ENCODE measurements around the gene PTCH1.

DNA sequence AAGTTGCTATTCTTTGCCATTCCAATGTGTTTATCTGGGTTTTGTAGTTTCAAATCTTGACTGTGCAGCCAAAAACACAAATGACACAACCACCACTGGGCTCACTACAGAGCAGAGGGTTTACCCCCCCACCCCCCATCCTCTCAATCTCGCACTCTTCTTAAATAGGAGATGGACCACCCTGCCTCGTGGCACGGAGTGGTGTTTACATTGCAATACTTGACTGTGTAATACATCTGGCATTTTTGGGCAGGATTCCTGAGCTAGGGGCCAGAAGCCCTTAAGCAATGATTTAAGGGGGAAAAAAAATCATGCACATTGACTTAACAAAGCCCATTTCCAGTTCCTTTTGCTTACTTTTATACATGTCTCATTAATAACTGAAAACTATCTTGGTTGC, 19.0 kb downstream of the PTCH1 start:
- TF ChIP-seq, protein P1, sequence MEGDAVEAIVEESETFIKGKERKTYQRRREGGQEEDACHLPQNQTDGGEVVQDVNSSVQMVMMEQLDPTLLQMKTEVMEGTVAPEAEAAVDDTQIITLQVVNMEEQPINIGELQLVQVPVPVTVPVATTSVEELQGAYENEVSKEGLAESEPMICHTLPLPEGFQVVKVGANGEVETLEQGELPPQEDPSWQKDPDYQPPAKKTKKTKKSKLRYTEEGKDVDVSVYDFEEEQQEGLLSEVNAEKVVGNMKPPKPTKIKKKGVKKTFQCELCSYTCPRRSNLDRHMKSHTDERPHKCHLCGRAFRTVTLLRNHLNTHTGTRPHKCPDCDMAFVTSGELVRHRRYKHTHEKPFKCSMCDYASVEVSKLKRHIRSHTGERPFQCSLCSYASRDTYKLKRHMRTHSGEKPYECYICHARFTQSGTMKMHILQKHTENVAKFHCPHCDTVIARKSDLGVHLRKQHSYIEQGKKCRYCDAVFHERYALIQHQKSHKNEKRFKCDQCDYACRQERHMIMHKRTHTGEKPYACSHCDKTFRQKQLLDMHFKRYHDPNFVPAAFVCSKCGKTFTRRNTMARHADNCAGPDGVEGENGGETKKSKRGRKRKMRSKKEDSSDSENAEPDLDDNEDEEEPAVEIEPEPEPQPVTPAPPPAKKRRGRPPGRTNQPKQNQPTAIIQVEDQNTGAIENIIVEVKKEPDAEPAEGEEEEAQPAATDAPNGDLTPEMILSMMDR (IDR thresholded peaks at IDR 0.05): no peak
- no peak for TF ChIP-seq POLR2AphosphoS5 (IDR thresholded peaks at IDR 0.05; ENCODE audit: insufficient read depth in 1 of 2, low read depth in 1 of 2)
